GM21723 (cell line): Measurements from ENCODE around the gene SH3TC1.

Source experiments
- ATAC-seq: cut with Tn5 transposase; IDR thresholded peaks from one replicate; pipeline ENCODE4 v1.9.1; 2021; ENCODE audit warnings: mild to moderate bottlenecking, moderate library complexity; ENCODE audit not compliant: unreplicated experiment

The SH3TC1 gene

DNA sequence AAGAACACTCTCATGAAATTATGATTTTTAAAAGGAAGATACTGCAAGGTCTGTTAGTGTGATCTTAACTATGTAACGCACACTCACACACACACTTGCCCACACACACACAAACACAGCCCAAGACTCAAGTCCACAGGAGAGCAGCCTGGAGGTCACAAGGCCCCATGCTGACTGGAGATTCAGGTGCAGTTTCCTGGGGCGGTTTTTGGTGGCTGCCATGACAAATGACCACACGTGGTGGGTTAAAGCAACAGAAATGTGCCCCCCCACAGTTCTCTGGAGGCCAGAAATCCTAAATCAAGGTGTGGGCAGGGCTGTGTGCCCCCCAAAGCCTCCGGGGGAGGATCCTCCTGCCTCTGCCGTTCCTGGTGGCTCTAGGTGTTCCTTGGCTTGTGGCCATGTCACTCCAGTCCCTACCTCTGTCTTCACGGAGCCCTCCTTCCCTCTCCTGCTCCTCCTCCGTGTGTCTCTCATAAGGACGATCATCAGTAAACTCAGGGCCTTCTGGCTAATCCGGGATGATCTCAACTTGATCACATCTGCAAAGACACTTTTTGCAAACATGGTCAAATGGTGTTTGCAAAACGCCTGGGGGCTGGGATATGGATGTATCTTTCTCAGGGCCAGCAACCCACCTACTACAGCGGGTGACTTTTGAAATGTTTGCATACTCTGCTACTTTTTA, 60.8 kb downstream of the SH3TC1 start:
- ATAC-seq = no peak

DNA sequence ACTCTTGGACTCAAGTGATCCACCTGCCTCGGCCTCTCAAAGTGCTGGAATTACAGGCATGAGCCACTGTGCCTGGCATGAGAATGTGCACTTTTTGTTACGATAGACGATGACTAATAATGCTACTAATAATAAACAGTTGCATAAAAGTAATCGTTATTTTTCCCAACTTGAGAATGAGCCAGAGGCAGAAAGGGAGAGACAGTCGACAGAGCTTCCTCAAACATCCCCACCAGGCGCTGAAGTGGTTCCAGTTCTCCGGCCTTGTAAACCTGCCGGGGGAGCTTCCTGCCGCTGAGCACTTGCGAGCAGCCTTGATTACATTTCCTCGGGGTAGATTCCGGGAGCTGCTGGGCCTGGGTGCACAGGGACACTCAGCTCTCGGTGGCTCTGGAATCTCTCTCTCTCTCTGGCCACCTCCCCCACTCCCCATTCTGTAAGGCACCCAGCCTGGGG, 61.6 kb downstream of the SH3TC1 start:
- ATAC-seq = no peak

DNA sequence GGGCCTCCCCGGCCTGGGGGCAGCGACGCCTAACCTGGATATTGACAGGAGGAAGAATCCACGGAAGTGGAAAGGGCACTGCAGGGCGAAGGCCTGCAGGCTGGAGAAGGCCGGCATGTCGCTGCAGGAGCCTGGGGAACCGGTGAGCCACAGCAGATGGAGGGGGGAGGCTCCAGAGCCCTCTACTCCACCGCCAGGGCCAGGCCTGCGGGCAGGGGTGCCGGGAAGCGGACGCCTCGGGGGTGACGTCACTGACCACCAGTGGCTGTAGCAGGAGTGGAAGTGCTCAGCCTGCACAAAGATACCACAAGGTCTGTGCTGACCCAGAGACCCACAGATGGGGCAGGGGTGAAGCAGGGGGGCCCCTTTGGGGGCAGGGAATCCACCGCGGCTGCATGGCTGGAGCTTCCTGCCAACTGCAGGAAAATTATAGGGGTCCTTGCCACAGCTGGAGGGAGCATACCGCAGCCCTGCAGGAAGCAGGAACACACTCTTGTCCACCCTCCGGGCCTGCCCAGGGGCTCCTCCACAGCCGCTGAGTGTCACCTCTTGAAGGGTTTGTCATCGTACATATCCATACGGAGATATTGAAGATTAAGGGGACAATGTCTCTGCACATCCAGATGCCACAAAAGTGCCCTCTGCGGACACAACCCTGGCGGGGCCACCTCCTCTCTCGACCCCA, 62.9 kb downstream of the SH3TC1 start:
- ATAC-seq = no peak

DNA sequence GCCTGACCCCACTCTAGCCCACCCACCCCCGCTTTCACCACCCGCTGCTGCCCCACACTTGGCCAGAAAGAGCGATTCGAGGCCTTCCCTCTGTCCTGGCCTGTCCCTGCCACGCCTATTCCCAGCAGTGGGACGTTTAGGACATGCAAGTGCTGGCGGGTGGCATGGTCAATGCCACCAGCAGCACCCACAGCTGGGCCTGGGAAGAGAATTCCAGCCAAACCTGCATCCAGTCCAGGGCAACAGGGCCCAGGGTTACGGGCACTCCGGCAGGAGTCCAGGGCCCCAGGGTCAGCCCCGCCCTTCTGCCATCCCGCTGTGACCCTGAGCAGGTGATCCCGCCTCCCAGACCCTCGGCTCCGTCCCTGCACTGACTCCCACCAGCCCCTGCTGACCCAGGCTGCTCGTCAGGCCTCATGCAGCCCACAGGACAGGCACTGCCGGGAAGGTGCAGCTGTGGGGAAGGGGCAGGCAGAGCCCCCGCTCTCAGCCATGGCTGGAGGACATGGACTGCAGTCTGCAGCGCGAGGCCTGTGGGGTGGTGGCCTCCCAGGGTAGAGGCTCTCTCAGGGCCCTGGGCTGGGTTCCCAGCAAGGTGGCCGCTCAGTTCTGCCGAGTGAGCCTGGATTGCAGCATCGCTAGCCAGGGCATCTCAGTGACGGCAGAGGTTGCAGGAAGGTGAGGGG, 63.7 kb downstream of the SH3TC1 start:
- ATAC-seq = no peak

DNA sequence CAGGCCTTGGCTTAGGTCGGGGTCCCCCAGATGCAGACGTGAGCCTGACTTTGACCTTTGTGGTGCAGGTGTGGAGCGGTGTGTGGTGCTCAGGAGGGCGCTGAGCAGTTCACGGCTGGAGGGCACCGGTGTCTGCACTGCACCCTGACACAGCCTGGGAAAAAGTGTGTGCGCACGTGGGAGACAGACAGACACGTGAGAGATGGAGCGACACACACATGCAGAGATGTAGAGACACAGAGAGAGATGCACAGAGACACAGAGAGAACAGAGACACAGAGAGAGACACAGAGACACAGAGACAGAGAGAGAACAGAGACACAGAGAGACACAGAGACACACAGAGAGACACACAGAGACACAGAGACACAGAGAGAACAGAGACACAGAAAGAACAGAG, 64.3 kb downstream of the SH3TC1 start:
- no peak for ATAC-seq

DNA sequence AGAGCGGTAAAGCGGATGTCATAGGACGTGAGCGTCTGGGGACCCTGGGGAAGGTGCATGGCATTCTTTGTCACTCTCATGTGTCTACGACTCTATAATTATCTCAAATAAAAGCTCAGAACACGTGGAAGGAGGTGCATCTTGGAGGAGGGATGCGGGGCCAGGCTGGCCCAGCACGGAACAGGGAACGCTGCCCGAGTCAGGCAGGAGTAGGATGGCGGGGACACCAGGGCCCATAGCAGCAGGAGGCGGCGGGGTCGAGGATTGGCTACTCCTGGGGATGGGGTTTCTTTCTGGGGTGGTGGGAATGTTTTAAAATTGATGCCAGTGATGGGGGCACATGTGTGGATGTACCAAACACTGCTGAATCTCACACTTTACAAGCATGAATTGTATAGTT, 65.0 kb downstream of the SH3TC1 start:
- no peak for ATAC-seq

DNA sequence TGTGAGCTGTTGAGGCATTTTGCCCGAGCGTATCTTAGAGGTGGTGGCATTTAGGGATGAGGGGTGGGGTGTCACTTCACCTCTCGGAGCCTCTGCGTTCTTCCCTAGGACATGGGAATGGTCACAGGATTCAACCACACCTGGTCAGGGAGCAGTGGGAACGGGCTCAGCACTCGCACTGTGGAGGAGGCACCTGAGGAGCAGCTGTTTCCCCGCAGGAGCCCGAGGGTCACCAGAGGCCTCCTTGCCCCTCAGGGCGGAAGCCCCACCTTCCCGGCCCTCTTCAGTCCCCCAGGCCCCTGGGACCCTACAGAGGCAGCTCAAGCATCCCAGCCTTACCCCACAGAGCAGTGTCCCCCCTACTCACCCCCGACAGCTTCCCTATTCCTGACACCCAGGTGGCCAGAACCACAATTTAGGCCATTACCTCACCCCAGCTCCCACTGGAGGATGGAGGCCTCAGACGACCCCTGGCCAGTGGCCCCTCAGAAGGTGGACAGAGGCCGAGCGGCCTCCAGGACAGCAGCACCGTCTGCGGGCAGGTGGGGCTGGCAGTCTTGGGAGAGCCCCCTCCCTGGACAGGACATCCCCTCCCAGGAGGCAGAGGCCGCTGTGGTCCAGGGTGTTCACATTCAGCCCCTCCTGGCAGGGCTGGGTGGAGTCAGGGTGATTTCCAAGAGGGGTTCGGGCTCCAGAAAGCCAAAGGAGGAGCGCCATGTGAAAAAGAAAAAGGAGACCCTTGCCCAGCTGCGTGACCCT, 66.3 kb downstream of the SH3TC1 start:
- no peak for ATAC-seq

DNA sequence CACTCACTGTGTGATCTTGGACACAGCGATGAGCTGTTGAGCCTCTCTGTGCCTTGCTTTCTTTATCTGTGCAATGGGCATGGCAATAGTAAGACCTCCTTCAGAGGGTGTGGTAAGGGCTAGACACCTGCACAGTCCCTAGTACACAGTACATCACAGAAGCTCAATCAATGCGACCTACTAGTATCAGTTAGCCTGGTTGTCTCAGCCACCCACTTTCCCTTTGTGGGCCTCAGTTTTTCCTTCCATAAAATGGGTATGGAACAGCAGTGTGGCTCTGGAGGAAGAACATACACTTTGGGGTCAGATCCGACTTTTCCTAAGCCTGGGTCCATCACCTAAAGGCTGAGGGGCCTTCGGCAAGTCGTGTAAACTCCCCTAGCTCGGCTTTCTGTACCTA, 67.0 kb downstream of the SH3TC1 start:
- no peak for ATAC-seq

DNA sequence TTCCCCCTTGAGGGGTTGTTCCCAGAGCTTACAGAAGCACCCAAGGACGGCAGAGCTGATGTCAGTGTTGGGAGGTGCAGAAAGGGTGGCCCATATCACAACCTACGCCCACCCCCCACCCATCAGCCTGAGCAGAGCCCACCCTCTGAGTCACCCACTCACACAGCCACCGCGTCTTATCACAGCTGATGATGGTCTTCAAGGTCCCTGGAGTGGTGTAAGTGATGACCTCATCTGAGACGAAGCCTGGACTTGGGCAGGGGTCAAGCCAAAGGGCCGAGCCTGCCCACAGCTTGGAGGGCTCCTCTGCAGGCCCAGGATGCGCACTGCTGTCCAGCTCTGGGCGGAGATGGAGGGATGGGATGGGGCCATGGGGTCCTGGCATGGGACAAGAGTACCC, 67.4 kb downstream of the SH3TC1 start:
- no peak for ATAC-seq

DNA sequence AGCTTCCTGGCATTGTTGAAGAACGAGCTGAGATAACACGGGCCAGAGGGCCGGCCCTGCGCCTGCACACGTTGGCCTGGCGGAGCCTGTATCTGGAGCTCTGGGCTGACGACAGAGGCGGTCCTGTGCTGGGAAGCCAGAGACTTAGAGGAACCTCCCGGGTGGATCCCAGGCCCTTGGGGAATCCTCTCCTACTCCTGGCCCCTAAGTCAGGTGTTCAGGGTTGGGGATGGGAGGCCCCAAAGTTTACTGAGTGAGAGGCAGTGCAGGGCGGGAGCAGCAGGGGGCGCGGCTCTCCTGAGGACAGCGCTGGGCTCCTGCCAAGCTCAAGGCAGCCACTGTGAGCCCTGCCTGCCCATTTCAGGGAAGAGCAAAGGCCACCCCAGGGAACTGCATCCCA, 68.0 kb downstream of the SH3TC1 start:
- ATAC-seq = no peak

DNA sequence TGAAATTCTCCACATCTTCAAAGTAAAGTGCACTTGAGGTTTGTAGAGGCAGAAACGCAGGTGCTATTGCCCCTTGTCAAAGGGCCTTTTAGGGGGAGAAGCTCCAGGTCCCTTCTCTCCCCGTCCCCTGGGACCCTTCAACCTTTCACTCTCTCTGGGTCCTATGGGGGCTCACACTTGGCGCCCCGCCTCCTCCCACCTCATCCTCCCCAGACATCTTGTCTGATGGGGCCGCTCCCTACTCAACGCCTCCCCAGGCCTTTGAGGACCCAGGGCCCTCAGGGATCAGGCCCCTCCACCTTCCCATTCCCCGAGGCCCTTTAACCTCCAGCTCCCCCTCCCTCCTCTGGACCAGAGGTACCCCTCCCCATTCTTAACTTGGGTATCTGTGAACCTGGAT, 69.1 kb downstream of the SH3TC1 start:
- ATAC-seq = no peak

DNA sequence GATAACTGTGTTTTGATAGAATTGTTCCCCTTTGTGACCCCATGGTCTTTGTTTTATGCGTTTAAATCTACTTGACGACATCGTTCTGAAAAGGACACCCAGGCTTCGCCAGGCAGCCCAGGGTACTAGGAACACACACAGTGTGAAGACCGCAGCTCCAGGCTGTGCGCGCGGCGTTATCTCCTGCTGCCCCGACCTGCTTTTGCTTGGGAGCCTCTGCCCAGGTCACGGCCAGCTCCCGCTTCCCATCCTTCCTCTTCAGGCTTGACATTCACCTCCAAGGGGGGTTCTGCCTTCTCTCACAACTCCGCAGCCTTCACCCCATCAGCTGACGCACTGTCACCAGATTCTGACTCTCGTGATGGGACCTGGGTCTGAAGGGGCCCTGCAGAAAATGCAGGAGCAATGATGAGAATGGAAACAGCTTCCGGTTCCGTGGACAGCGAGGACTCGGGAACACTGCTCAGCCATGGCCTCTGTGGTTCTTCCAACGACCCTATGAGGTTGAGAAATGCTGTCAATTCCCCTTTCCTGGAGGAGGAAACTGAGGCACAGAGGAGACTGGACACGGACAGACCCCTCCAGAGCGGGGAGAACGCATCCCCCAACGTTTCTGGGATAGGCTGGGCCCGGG, 69.9 kb downstream of the SH3TC1 start:
- no peak for ATAC-seq

DNA sequence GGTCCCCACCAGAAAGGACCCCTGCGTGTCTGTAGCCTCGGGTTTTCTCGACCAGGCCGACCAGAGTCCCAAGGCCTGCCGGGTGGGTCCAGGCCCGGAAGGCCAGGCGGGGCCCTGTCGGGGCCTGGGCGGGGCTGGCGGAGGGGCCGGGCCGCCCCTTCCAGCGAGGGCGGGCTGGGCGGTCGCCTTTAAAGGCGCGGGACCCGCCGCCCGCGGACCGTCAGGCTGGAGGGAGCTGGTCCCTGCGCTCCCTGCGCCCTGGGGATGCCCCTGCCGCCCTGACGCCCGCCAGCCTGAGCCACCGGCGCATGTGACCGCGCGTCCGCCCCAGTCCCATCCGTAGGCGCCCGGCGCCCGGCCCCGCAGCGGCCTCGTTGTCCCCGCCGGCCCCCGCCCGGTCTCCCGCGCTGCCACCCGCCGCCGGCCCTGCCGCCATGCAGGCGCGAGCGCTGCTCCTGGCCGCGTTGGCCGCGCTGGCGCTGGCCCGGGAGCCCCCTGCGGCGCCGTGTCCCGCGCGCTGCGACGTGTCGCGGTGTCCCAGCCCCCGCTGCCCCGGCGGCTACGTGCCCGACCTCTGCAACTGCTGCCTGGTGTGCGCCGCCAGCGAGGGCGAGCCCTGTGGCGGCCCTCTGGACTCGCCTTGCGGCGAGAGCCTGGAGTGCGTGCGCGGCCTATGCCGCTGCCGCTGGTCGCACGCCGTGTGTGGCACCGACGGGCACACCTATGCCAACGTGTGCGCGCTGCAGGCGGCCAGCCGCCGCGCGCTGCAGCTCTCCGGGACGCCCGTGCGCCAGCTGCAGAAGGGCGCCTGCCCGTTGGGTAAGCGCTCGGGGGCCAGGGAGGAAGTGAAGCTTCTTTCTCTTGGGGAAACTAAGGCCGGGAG, 70.7 kb downstream of the SH3TC1 start, which contains the start of gene HTRA3:
HTRA3 (plus strand) TSS at position 220 of the 883 bp plus-strand sequence; CDS start at position 435, 215 bp downstream.
- no peak for ATAC-seq

DNA sequence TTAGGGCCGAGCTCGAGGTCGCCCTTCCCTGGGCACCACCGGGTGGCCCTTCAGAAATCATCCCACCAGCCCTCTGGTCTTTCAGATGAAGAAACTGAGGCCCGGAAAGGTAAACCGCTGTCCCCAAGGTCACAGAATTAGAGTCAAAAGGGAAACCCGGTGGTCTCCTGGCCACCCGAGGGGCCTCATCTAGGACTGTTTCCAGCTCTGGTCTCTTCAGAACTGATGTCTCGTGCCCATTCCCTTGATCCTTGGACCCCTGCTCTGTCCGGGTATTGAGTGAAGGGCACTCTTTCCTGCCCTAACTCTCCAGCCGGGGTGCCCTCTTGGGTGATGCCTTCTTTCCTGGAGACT, 71.3 kb downstream of the SH3TC1 start:
- no peak for ATAC-seq

DNA sequence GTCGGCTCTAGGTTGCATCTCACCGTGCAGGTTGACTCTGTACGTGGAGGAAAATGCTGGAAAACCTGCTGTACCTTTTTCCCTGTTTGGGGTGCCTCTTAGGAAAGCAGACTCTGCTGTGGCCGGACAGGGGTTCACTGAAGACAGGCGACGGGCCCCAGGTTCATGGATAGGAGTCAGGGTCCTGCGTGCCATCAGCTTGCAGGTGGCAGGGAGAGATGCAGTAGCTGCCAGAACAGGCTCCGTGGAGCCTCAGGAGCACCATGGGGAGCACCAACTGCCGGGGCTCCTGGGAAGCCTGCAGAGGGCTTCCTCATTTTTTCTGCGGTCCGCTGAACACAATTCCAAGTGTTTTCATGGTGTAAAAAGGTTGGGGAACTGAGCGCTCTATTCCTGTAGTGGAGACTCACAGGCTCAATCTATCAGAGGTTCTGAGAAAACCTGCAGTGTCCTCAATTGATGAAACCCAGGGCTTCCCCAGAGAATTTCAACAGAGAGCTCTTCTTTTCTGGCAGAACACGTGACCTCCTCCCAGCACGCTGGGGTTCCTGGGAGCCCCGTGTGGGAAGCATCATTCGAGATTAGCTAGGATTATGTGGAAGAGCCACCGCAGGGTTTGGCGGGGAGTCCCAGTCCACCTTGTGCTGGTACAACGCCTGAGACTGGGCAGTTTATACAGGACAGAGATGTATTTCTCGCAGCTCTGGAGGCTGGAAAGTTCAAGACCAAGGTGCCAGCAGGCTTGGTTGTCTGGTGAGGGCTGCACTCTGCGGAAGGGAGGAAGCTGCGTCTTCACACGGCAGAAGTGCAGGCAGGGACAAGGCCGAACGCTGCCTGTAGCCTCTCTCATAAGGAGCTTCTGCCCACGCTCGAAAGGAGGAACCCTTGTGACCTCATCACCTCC, 72.1 kb downstream of the SH3TC1 start:
- ATAC-seq = no peak

DNA sequence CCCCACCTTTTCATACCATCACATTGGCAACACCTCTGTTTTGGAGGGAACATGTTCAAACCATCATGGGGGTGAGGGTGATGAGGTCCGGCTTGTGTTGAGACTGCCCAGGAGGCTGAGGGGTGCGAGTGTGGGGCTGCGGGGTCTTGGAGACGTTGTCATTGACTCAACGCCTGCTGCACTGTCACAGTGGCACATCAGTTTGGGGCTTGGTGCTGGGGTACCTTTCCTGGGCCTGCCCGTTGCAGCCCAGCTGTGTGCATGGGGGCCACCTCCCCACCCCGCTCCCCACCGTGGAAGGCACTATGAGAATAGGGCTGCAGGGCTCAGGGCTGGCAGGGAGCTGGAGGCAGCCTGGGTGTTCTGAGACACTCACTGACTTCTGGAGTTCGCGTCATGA, 72.7 kb downstream of the SH3TC1 start:
- no peak for ATAC-seq

DNA sequence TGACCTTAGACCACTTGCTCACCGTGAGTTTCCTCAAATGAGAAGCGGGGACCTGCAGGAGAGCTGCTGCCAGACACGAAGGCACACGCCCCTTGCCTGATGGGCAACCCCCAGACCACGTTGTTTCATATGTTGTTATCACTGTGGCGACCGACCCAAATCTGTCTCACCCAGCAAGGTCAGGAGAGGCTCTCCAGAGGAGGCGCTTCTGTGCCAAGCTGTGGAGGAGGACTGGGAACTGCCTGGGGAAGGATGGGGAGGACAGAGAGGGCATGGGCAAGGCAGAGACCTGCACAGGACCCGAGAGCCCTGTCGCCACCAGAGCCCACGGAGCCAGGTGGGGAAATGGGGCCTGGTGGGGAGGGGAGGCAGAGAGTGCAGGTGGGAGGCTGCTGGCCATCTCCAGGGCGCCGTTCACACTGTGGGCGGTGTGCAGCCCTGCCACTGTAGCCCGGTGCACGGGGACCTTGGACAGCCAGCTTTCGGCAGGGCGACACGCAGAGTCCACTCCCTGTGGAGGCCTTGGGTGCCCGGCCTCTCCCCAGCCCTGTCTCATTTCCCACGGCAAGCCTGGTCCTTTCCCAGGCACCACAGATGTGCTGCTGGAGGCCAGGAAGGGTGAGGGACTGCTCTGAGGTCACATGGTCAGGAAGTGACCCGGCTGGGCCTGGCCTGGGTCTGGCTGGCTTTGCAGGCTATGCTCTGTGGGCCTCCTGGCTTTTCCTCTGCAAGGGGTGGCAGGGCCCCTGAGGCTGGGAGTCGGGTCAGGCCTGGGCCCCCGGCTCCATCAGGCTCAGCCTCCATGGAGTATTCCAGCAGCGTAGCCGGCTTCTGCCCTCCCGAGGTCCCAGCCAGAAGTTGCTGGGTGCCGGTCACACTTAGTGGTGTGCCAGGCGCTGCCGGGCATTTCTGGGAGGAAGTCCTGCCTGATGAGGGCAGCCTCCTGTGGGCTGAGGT, 73.7 kb downstream of the SH3TC1 start:
- ATAC-seq = no peak

DNA sequence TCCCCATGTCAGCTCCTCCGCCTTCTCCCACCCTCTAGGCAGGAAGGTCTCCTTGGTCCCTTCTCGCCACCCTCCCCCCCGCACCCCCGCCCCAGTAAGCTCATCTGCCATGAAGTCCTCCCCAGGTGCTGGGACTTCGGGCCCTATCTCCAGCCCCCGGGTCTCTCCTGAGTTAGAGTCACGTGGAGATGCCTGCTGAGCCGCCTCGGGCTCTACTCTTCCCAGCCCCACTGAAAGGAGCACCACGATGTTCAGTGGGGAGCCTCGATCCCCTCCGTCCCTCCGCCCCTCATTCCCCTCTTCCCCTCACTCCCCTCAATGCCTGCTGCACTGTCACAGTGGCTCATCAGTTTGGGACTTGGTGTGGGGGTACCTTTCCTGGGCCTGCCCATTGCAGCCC, 74.4 kb downstream of the SH3TC1 start:
- no peak for ATAC-seq
